22Rv1 (cell line): ENCODE measurements around the gene MBIP.

ENCODE experiments used
- CTCF ChIP-seq: fragments of 450-650 bp; IDR thresholded peaks from 2 replicates; pipeline ENCODE4 v1.5.1; 2017; ENCODE audit warnings: mild to moderate bottlenecking
- ZFX ChIP-seq: fragments of 450-650 bp; IDR thresholded peaks from 2 replicates; pipeline ENCODE4 v1.6.1; 2017; ENCODE audit warnings: antibody characterized with exemption, borderline replicate concordance

- TF ChIP-seq CTCF (no peak), ZFX (no peak)
These were observed 26.6 kb downstream of the MBIP start for GRCh38 chr14:36293824-36294223.
